GM12874 (cell line): ENCODE data around the gene KDM2B.

ENCODE experiments used
- TF ChIP-seq, protein P1 (sequence below): IDR thresholded peaks from 2 replicates; pipeline ENCODE4 v1.5.1; 2011; ENCODE audit warnings: low read depth, mild to moderate bottlenecking, control low read depth, low read length, moderate library complexity; ENCODE audit not compliant: insufficient read depth

The KDM2B gene

DNA sequence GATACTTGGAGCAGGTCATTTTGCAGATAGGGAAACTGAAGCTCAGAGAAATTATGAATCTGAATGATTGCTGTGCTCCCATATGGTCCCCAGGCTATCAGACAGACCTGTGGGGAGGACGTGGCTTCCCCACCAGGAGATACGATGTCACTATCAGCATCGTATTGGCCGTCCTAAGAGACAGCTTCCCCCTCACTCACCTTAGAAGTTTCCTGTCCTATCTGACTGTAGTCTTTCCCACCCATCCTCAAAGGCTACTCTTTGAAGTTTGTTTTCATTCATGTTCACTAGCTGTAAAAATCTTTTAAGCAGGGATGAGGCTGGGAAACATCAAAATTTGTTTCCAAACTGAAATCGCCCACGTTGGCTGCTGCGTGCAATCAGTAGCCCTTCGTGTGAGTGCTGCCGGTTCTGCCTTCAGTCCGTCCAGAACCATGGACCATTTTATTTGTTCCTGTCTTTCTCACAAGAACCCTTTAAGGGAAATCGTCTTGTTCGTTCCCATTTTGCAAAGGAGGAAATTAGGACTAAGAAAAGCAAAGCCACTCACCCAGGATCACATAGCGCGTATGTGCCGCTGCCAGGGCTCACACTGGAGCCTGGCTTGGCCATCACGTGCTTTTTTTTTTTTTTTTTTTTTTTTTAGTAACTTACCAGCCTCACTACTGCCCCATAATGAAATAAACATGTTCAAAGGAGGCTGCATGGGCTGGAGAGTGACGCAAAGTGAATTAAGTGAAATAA is 1.0 kb upstream of the KDM2B start:
- TF ChIP-seq, protein P1, sequence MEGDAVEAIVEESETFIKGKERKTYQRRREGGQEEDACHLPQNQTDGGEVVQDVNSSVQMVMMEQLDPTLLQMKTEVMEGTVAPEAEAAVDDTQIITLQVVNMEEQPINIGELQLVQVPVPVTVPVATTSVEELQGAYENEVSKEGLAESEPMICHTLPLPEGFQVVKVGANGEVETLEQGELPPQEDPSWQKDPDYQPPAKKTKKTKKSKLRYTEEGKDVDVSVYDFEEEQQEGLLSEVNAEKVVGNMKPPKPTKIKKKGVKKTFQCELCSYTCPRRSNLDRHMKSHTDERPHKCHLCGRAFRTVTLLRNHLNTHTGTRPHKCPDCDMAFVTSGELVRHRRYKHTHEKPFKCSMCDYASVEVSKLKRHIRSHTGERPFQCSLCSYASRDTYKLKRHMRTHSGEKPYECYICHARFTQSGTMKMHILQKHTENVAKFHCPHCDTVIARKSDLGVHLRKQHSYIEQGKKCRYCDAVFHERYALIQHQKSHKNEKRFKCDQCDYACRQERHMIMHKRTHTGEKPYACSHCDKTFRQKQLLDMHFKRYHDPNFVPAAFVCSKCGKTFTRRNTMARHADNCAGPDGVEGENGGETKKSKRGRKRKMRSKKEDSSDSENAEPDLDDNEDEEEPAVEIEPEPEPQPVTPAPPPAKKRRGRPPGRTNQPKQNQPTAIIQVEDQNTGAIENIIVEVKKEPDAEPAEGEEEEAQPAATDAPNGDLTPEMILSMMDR = no peak

DNA sequence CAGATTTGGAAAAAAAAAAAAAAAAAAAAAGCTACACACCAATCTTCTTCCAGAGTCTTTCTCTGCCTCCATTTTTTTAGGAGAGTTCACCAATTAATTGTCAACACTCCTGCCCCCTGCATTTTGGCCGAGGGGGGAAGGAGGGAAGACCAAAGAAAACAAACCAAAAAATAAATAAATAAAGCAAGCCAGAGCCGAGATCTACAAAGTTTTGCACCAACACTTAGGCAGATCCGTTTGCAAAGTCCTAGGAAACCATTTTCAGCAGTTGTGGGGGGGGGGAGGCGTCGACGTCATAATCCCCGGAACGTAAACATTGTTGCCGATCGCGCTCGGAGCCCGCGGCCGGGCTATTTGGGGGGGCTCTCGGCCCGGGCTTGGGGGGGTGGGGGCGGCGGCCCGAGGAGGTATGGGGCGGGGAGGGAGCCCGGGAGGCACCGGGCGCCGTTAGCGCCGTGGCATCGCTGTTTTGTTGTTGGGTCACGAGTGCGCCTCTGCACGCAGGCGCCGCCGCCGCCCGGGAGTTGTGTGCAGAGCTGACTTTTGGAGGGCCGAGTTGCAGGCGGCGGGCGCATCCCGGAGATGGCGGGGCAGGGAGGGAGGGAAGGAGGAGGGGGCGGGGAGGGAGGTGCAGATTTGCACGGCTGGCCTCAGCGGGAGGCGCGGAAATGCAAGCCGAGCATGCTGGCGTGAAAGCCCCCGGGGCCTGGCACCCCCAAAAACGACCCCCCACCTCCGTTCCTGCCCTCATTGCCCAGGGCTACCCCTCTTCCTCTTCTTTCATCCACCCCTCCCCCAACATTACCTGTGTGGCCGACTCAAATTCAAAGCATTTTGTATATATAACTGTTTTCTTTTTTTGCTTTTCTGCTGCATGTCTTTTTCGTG is 598 bp downstream of the KDM2B start:
- TF ChIP-seq, protein P1 = no peak

DNA sequence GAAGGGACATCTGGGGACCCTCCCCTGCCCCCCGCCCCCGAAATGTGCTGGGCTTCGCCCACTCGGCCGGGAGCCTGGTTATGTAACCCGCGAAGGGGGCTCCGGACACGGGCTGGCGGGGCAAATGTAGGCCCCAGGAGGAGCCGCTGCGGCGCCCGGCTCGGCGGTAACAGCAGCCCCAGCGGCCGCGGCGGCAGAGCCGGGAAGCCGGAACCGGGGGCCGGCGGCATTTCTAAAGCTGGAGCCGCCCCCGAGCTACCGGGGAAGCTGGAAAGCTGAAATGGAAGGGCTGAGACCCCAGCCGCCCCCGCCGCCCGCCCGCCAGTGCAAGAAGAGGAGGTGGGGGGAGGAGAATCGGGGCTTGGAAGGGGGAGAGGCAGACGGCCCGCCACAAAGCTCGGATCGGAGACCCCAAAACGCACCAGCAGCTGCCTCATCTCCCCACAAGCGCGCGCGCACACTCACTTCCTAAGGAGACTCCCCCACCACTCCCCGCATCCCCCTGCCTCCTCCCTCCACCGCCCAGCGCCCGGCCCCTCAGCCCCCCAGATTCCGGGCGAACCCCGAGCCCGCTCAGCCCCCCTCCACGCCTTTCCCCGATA is 1.5 kb downstream of the KDM2B start:
- TF ChIP-seq, protein P1 = no peak

DNA sequence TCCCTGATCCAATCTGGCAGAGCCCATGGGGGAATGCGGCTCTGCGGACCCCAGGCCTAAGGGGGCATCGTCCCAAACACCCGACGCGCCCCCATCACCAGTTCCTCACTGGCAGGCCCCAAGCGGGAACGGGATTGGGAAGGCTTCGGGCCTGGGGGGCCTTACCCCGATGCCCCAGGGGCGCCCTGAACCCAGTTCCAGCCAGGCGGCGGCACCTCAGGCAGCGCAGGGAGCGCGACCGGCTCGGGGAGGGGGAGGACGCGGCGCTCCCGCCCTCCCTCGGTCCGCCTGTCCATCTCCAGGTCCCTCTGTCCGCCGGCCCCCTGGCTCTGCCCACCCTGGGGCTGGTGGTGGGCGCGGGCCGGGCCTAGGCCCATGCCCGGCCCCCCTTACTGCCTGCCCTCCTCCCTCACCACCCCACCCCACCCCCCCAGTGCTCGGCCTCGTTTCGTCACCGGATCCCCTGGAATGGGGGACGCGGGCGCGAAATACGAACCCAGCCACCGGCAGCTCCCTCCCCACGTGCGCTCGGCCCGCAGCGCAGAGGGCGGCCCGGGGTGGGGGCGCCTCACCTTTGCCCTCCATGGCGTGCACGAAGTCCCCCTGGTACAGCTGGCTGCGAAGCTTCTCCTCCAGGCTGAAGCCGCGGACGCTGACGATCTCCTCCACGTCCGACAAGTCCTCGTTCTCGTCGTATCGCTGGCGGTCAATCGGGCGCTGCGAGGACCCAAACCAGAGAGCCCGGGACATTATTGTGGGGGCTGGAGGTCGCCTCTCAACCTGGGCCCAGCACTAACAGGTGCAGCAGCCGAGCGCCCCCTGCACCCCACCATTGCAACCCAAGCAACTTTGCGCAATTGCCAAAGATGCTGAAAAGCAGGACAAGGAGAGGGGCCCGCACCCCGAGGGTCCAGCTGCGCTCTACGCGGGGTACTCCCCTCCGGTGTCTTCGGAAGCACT is 2.3 kb downstream of the KDM2B start:
- TF ChIP-seq, protein P1 = no peak

DNA sequence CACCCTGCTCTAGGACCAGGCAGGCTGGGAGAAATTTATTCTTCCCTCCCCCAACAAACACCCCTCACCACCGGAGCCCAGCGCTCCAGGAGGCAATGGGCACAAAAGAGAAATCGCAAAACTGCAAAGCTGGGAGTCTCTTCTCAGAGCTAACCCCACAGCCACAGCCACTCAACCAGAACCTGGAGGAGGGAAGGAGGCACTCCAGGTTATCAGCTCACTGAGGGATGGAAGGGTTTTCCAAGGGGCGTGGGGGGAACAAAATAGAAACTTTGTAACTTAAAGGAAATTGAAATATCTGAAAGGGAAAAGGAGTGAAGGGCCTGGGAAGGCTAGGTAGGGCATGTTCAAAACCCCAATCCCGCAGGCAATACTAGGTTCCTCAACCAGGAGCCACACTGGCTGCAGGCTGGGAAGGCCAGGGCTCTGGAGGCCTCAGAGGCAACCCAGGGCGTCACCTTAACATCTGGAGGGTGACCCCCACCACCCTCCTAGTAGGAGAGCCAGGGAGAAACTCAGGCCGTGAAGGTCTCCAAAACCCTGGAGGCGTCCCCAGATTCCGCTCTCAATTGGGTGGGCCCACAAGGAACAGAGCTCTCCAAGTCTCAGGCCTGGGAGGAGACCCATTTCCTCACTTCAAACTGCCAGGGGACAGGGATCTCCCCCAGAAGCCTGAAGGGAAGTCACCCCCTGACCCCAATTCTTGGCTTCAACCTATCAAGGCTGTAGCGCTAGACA is 3.2 kb downstream of the KDM2B start:
- TF ChIP-seq, protein P1 = no peak

DNA sequence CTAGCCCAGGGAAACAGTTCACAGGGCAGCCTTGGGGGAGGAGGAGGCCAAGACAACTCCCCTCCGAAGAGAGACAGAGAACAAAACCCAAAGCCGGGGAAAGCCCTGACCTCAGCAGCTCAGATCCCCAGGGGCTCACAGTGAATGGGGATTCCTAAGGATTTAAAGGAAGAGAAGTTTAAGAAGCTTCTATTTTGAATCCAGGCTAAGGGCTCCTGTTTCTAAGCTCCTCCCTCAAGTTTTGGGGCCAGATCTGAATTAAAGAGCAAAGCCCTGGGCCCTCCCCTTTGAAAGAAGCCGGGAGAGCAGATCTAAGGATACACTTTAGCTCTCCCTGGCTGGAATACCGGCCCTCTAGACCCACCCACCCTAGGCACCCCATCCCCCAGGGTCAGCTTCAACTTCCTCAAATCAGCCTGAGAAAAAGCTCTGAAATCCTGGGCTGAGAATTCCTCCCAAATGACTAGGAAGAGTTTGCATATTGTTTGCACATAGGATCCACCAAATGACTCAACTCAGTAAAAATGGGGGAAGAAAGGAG is 3.9 kb downstream of the KDM2B start:
- TF ChIP-seq, protein P1 = no peak
